Activated effector memory CD4-positive, alpha-beta T cell treated with anti-CD3 and anti-CD28 coated beads, Interleukin-2, amount 50 U/mL, for 16 hours (primary cell): ENCODE measurements around the gene ADGRF3.
A peak's percentile ranks its signal among the peaks of the same experiment; 100 is the strongest.
"Not testable (repeated sequence)": the region's sequence is repeated elsewhere in the genome, so short reads cannot be mapped to it uniquely, and the experiment has no call there.

ENCODE experiments used
- DNase-seq: peaks from one replicate; pipeline ENCODE4 v3.0.0-alpha.2; 2020

Gene ADGRF3

GRCh38 chr2:26314243-26314642 lies 32.3 kb downstream of the ADGRF3 start:
- DNase-seq = no peak

- DNase-seq = no peak
Measured at GRCh38 chr2:26313446-26313845, 33.1 kb downstream of the ADGRF3 start.

GRCh38 chr2:26312471-26312870 lies 34.1 kb downstream of the ADGRF3 start:
- DNase-seq = no peak

- DNase-seq = no peak
Measured at GRCh38 chr2:26309921-26310320, 36.7 kb downstream of the ADGRF3 start.

- DNase-seq = no peak
Measured at GRCh38 chr2:26305540-26305939, 41.0 kb downstream of the ADGRF3 start.

GRCh38 chr2:26305094-26305493 lies 41.5 kb downstream of the ADGRF3 start:
- DNase-seq = not testable (repeated sequence)

- no peak for DNase-seq
Measured at GRCh38 chr2:26302846-26303245, 43.7 kb downstream of the ADGRF3 start.

- DNase-seq = no peak
Measured at GRCh38 chr2:26300234-26300925, 46.2 kb downstream of the ADGRF3 start.

- DNase-seq = no peak
Measured at GRCh38 chr2:26299471-26300101, 47.0 kb downstream of the ADGRF3 start.

- peak; percentile 67 for DNase-seq
Measured at GRCh38 chr2:26298638-26299393, 47.8 kb downstream of the ADGRF3 start.

GRCh38 chr2:26298286-26298637 lies 48.3 kb downstream of the ADGRF3 start:
- DNase-seq = no peak

- no peak for DNase-seq
Measured at GRCh38 chr2:26297061-26297460, 49.5 kb downstream of the ADGRF3 start.

- no peak for DNase-seq
Measured at GRCh38 chr2:26295511-26295910, 51.1 kb downstream of the ADGRF3 start.

GRCh38 chr2:26292646-26293045 lies 53.9 kb downstream of the ADGRF3 start:
- DNase-seq = no peak

- DNase-seq = no peak
Measured at GRCh38 chr2:26290001-26290400, 56.6 kb downstream of the ADGRF3 start.

- no peak for DNase-seq
Measured at GRCh38 chr2:26285931-26286330, 60.7 kb downstream of the ADGRF3 start.

GRCh38 chr2:26284132-26284531 lies 62.5 kb downstream of the ADGRF3 start:
- DNase-seq = no peak

GRCh38 chr2:26283606-26284005 lies 63.0 kb downstream of the ADGRF3 start:
- no peak for DNase-seq

GRCh38 chr2:26281226-26281625 lies 65.4 kb downstream of the ADGRF3 start:
- DNase-seq = no peak

GRCh38 chr2:26279886-26280285 lies 66.7 kb downstream of the ADGRF3 start:
- no peak for DNase-seq

- DNase-seq = no peak
Measured at GRCh38 chr2:26276484-26277227, 69.9 kb downstream of the ADGRF3 start.

- no peak for DNase-seq
Measured at GRCh38 chr2:26274058-26274613, 72.5 kb downstream of the ADGRF3 start.

- no peak for DNase-seq
Measured at GRCh38 chr2:26273501-26273900, 73.1 kb downstream of the ADGRF3 start.
